NOMO-1 treated with dmso at 0.1 percent for 144 hours (cell line): ENCODE data around the gene NCOR1.

Experiments
- DNase-seq: peaks from one replicate; lab custom pipeline; 2025; ENCODE audit not compliant: unreplicated experiment; lab: John Stamatoyannopoulos, UW

NCOR1 gene

DNA sequence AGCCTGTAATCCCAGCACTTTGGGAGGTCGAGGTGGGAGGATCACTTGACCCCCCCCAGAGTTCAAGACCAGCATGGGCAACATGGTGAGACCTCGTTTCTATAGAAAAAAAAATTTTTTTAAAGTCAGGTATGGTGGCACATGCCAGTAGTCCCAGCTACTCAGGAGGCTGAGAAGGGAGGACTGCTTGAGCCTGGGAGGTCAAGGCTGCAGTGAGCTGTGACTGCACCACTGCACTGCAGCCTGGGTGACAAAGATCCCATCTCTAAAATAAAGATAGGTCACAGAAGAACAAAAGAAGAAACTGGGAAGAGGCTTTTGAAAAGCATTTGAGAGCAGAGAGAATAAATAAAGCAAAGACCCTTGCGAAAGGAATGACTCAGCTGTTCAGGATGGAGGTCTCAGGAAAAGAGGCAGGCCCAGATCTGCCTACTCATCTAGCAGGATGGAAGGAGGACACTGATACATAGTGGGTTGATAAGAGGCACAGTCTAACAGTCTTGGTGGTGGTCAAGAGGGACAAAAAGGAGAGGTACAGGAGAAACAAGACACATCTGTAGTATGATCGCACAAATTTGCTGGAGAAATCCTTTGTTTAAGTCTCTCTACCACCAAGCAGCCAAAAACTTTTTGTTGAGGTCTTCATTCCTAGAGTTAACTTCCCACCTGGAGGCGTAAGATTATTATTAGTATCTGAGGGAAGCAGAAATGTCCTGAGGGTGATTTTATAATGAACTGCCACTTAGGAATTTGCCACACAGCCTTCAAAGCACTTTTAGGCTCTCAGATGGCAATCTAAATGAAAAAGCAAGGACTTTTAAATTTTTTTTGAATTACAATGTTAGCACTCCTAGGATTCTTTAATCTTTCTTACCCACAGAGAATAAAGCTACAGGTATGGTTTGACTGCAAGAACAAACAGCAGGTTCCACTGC lies 233.4 kb downstream of the NCOR1 start:
- DNase-seq, result peak; percentile 9

DNA sequence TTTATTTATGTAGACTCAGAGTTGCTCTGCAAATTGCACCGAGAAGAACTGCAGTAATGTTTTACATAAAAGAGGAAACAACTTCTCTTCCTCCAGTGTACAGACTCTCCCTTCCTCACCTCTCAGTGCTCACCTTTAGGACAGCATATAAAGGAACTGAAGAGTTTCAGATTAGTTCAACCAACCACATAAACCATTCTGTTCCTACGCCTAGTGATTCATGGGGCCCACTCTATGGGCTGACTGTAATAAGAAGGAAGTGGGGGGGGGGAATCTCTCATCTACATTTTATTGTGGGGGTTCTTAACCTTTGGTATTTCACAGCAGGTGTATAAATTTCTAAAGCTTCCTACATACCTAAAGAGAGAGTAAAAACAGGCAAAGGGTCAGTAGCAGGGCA lies 234.1 kb downstream of the NCOR1 start:
- peak; percentile 48 for DNase-seq
